Tibial artery (tissue), 4 donors: ENCODE measurements around the gene RIMBP2.

Source experiments
- DNase-seq, 2 donors: peaks; one replicate each; pipeline ENCODE4 v3.0.0-alpha.2; 2019
- H3K27ac ChIP-seq, 2 donors: fragments of 200-600 bp; sonication (generic) in 1 of 2; 1 replicate in 1 of 2; 2 replicates in 1 of 2; pipeline ENCODE4 v1.5.1; 2018 to 2019; ENCODE audit warnings: mild to moderate bottlenecking in 1 of 2
- H3K27me3 ChIP-seq, 2 donors: fragments of 200-600 bp; sonication (generic) in 1 of 2; one replicate each; pipeline versions ENCODE4 v1.5.1 to v1.6.0; 2016 to 2019
- H3K36me3 ChIP-seq, 3 donors: fragments of 200-600 bp; sonication (generic) in 2 of 3; one replicate each; pipeline ENCODE4 v1.5.1; 2016 to 2019; ENCODE audit warnings: mild to moderate bottlenecking in 2 of 3
- H3K4me1 ChIP-seq, 4 donors: fragments of 200-600 bp; sonication (generic) in 2 of 4; 1 replicate in 3 of 4; 2 replicates in 1 of 4; pipeline ENCODE4 v1.5.1; 2016 to 2019
- H3K4me3 ChIP-seq, 2 donors: fragments of 200-600 bp; sonication (generic) in 1 of 2; 1 replicate in 1 of 2; 2 replicates in 1 of 2; pipeline ENCODE4 v1.5.1; 2018 to 2019; ENCODE audit warnings: mild to moderate bottlenecking in 2 of 2
- H3K9me3 ChIP-seq, 3 donors: fragments of 200-600 bp; sonication (generic) in 1 of 3; one replicate each; pipeline ENCODE4 v1.5.1; 2016 to 2019
- intact Hi-C: fragments of 100-400 bp; cut with DNase I; formaldehyde crosslinking; loops from one replicate; pipeline ENCODE4 v1.15.0; 2023; ENCODE audit warnings: low total_unique reads
- TF ChIP-seq, protein P1 (sequence below), 2 experiments: fragments of 200-600 bp in 1 of 2; fragments of 450-650 bp in 1 of 2; IDR thresholded peaks; one replicate each; pipeline ENCODE4 v1.5.1; 2017 to 2019; ENCODE audit warnings: antibody characterized with exemption in 2 of 2, mild to moderate bottlenecking in 1 of 2, moderate library complexity in 1 of 2

Gene RIMBP2

DNA sequence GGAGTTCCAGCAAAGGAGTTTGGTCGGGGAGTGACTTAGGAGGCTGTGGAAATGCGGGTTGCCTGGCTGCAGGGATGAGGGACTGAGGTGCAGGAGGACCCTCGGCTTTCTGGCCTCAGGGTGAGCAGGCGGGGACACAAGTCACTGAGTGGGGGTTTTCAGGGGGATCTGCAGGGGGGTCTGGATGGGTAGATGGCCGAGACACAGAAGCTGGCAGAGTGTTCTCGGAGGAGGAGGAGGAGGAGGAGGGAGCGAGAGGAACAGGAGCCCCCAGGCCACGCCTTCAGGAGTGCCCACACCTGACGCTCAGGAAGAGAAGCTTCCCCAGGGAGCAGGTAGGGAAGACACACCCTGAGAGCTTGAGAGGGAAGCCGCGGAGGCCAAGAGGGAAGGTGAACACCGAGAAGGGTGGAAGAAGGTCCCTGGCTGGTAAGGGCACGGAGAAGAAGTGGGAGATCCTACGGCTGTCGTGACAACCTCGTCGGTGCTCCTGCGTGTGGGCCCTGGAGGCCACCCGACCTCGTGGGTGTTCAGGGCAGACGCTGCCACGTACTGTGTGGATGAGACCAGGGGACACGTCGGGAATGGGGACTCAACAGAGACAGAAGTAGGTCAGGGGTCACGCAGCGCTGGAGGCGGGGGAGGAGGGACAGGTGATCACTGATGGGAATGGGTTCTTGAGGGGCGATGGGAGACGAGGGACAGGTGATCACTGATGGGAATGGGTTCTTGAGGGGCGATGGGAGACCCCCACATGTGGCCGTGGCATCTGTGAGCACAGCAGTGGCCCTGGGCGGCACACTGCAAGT lies 269.0 kb downstream of the RIMBP2 start:
- Histone ChIP-seq H3K36me3 (no peaks in the 10 kb centered on the region), H3K4me1 (no peaks in the 10 kb centered on the region), H3K27ac (no peak overlapping the region), H3K27me3 (no peaks in the 10 kb centered on the region), H3K9me3 (peaks cover 0 to 2% (median 0%) of the 10 kb centered on the region in 3 donors), H3K4me3 (no peak overlapping the region)
- intact Hi-C loops: no loop called here
- TF ChIP-seq, protein P1, sequence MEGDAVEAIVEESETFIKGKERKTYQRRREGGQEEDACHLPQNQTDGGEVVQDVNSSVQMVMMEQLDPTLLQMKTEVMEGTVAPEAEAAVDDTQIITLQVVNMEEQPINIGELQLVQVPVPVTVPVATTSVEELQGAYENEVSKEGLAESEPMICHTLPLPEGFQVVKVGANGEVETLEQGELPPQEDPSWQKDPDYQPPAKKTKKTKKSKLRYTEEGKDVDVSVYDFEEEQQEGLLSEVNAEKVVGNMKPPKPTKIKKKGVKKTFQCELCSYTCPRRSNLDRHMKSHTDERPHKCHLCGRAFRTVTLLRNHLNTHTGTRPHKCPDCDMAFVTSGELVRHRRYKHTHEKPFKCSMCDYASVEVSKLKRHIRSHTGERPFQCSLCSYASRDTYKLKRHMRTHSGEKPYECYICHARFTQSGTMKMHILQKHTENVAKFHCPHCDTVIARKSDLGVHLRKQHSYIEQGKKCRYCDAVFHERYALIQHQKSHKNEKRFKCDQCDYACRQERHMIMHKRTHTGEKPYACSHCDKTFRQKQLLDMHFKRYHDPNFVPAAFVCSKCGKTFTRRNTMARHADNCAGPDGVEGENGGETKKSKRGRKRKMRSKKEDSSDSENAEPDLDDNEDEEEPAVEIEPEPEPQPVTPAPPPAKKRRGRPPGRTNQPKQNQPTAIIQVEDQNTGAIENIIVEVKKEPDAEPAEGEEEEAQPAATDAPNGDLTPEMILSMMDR (IDR thresholded peaks at IDR 0.05): no peak
- DNase-seq: no peak

DNA sequence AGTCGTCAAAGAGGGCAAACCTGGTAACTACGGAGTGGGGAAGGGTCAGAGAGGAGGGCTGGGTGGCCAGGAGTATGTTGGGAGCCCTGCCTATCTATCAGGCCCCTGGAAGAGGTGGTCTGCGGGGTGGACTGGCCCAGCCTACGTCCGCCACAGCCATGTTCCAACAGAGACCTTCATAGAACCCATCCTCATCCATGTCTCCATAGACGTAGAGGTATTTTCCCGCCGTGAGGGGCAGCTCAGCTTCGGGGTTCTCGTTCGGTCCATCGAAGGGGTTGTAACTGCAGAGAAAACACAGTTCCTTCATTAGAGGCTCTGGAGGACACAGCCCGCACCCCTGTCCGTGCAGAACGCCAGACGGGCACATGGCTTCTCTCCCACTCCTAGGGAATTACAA lies 271.1 kb downstream of the RIMBP2 start:
- Histone ChIP-seq H3K4me3 (no peak overlapping the region), H3K27ac (no peak overlapping the region), H3K36me3 (no peaks in the 10 kb centered on the region), H3K9me3 (peaks cover 0 to 7% (median 0%) of the 10 kb centered on the region in 3 donors), H3K27me3 (no peaks in the 10 kb centered on the region), H3K4me1 (no peaks in the 10 kb centered on the region)
- intact Hi-C loops: no loop called here
- TF ChIP-seq, protein P1 (IDR thresholded peaks at IDR 0.05): no peak
- no peak for DNase-seq

DNA sequence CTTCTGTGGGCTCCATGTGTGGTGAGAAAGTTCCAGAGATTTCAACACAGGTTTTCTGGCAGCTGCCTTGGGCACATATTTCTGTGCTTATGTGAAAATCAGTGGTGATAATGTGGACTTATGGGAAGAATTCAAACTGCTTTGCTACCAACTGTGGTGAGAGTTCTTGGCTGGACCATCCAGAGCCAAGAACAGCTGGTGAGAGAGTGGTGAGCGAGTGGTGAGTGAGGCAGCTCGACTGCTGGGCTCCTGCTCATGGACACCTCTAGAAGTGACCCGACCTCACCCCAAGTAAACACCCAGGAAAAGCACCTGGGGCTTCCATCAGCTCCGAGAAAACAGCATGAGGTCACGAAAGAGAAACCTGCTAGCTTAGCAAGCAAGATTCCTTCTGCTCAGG lies 272.0 kb downstream of the RIMBP2 start:
- Histone ChIP-seq H3K27me3 (no peaks in the 10 kb centered on the region), H3K9me3 (peaks cover 0 to 7% (median 0%) of the 10 kb centered on the region in 3 donors), H3K36me3 (no peaks in the 10 kb centered on the region), H3K4me3 (no peak overlapping the region), H3K27ac (no peak overlapping the region), H3K4me1 (no peaks in the 10 kb centered on the region)
- TF ChIP-seq, protein P1 (IDR thresholded peaks at IDR 0.05): no peak
- intact Hi-C loops: no loop called here
- no peak for DNase-seq

DNA sequence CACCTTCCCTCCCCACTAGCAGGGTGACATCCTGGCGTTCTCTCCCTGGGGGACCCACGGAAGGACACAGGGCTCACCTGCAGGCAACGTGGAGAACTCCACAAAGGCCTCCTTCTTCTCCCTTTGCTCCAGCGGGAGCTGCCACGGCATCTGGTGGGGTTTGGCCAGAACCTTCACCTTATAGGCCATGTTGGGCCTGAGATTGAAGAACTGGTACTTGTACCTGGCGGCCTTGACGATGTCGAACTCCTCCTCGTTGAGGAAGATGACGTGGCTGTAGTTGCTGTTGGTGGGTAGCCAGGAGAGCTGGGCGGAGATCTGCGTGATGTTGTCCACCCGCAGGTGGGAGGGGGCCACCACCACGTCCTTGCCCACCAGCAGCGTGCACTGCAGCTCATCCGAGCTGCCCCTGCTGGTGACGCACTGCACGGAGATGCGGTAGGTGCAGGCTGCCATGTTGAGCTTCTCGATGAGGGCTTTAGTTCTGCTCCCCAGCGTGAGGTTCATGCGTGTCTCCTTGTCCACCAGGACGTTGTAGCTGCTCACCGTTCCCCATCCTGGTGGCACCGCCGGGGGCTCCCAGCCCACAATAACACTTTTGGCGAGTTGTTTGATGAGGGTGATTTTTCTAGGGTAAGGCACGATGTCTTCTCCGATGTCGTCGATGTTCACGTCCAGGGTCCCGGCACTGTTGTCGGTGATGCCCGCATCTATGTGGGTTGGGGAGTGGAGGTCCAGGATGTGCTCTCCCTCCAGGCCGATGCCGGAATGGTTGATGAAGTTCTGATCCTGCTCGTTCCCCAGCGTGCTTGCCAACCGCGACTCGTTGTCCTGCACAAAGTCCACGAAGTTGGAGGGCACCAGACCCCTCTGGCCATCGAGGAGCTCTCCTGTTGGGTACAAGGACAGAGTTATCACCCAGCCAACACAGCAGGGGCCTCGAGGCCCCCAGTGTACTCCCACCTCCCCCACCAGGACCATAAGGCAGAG lies 274.0 kb downstream of the RIMBP2 start:
- TF ChIP-seq, protein P1 (IDR thresholded peaks at IDR 0.05): no peak
- DNase-seq: no peak
- Histone ChIP-seq H3K27me3 (no peaks in the 10 kb centered on the region), H3K9me3 (peaks cover 0 to 20% (median 0%) of the 10 kb centered on the region in 3 donors), H3K4me1 (no peaks in the 10 kb centered on the region), H3K36me3 (no peaks in the 10 kb centered on the region), H3K27ac (no peak overlapping the region), H3K4me3 (no peak overlapping the region)
- intact Hi-C loops: no loop called here

DNA sequence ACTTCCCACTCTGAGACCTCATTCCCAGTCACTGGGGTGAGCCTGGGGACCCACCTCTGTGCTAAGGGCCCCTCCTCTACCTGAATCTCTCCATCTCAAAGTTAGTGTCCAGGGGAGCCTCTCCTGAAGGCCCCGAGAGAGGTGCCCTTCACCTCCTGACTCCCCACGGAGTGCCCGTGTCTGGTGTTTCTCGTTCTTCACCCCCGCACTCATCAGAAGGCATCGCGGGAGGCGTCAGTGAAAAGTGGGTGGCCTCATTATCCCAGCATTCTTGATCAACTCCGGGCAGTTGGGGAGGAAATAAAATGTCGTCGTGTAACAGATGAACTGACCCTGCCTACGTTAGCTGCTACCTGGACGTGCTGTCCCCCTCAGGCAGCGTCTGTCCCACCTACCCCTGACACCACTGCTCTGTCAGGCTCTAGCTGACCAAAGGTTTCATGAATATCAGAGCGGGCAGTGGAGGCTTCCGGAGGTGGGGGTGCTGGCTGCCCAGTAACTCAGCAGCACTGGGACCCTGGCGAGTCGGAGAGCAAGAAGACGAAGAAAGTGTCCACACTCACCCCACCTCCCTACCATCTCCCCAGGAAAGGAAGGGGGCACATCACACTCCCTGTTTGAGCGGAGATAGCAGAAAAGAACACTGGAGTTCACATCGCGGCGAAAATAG lies 275.6 kb downstream of the RIMBP2 start:
- H3K27ac ChIP-seq: no peak overlapping the region
- TF ChIP-seq, protein P1 (IDR thresholded peaks at IDR 0.05): no peak
- peaks cover 0 to 20% (median 0%) of the 10 kb centered on the region in 3 donors for H3K9me3 ChIP-seq
- DNase-seq: no peak
- H3K4me1 ChIP-seq: no peaks in the 10 kb centered on the region
- no peak overlapping the region for H3K4me3 ChIP-seq
- H3K36me3 ChIP-seq: no peaks in the 10 kb centered on the region
- intact Hi-C loops: no loop called here
- no peaks in the 10 kb centered on the region for H3K27me3 ChIP-seq
